HEK293 (cell line): Measurements from ENCODE around the gene HDDC3.
A peak's percentile ranks its signal among the peaks of the same experiment; 100 is the strongest.

Experiments
- CTCF ChIP-seq: fragments of 450-650 bp; formaldehyde crosslinking; IDR thresholded peaks from 2 replicates; pipeline ENCODE4 v1.5.1; 2016; ENCODE audit warnings: missing biosample characterization, missing genetic modification characterization
- KLF10 ChIP-seq: fragments of 450-650 bp; IDR thresholded peaks from 2 replicates; pipeline ENCODE4 v1.5.1; 2018; ENCODE audit warnings: missing biosample characterization, mild to moderate bottlenecking, missing genetic modification characterization
- KLF8 ChIP-seq: fragments of 450-650 bp; formaldehyde crosslinking; IDR thresholded peaks from 2 replicates; pipeline ENCODE4 v1.5.1; 2016; ENCODE audit warnings: missing biosample characterization, missing genetic modification characterization
- REST ChIP-seq: fragments of 450-650 bp; formaldehyde crosslinking; IDR thresholded peaks from 2 replicates; pipeline ENCODE4 v1.5.1; 2016; ENCODE audit warnings: missing biosample characterization, missing genetic modification characterization
- ZBTB7A ChIP-seq: fragments of 450-650 bp; formaldehyde crosslinking; IDR thresholded peaks from 2 replicates; pipeline ENCODE4 v1.5.1; 2016; ENCODE audit warnings: low read depth, missing biosample characterization, missing genetic modification characterization
- ZNF18 ChIP-seq: fragments of 450-650 bp; formaldehyde crosslinking; IDR thresholded peaks from 2 replicates; pipeline ENCODE4 v1.5.1; 2016; ENCODE audit warnings: missing biosample characterization, missing genetic modification characterization
- ZNF274 ChIP-seq, 2 experiments: fragments of 200-500 bp in 1 of 2; fragments of 450-650 bp in 1 of 2; sonication (Bioruptor generic) in 1 of 2; formaldehyde crosslinking in 1 of 2; IDR thresholded peaks; 2 replicates each; pipeline versions ENCODE4 v1.5.1 to v1.6.1; 2014 to 2016; ENCODE audit warnings: borderline replicate concordance in 1 of 2, inconsistent platforms in 1 of 2, low read length in 1 of 2, missing biosample characterization in 1 of 2, missing genetic modification characterization in 1 of 2
- ZNF433 ChIP-seq: fragments of 450-650 bp; formaldehyde crosslinking; IDR thresholded peaks from 2 replicates; pipeline ENCODE4 v1.5.1; 2016; ENCODE audit warnings: missing biosample characterization, missing genetic modification characterization, low read depth
- ZNF629 ChIP-seq: fragments of 450-650 bp; formaldehyde crosslinking; IDR thresholded peaks from 2 replicates; pipeline ENCODE4 v1.5.1; 2017; ENCODE audit warnings: missing biosample characterization, missing genetic modification characterization

- no peak for TF ChIP-seq CTCF (tag by site-specific recombination)
- peak; percentile 98 for TF ChIP-seq KLF8 (tag by site-specific recombination)
- peak; percentile 72 for TF ChIP-seq KLF10 (tag by site-specific recombination)
- 0 out of 2 replicates have a peak, but pooled peaks have one; percentile 15 for TF ChIP-seq REST (tag by site-specific recombination)
- no peak for TF ChIP-seq ZNF274 (IDR thresholded peaks at IDR 0.05; ENCODE audit: low read length)
- TF ChIP-seq ZNF274 (tag by site-specific recombination; IDR thresholded peaks at IDR 0.05; ENCODE audit: borderline replicate concordance): no peak
- TF ChIP-seq ZNF18 (tag by site-specific recombination): no peak
- peak; percentile 86 for TF ChIP-seq ZNF629 (tag by site-specific recombination)
- peak; percentile 67; the same call in 1 of the 2 replicates for TF ChIP-seq ZBTB7A (tag by site-specific recombination)
- TF ChIP-seq ZNF433 (tag by site-specific recombination): no peak
These were observed 22.6 kb upstream of the HDDC3 start, which contains the start of gene RCCD1 for GRCh38 chr15:90954712-90955623.
